Spleen (tissue), 11 donors: ENCODE data around the gene CLDN16. TPM values are rescaled to one million over a fixed set of nuclear protein-coding genes. Genes with fewer than 3 reads are reported as not detected.

ENCODE experiments used
- DNase-seq: peaks from one replicate; pipeline ENCODE4 v3.0.0-alpha.2; 2020
- H3K27ac ChIP-seq, 8 donors: fragments of 200-600 bp; sonication (generic) in 7 of 8; 1 replicate in 4 of 8; 2 replicates in 4 of 8; pipeline versions ENCODE4 v1.5.0 to v1.8.0; 2016 to 2021; ENCODE audit warnings: inconsistent platforms in 4 of 8, mild to moderate bottlenecking in 4 of 8, moderate library complexity in 1 of 8
- H3K27me3 ChIP-seq, 7 donors: fragments of 200-600 bp; sonication (generic) in 6 of 7; replicated peaks in 1 of 7; 1 replicate in 4 of 7; 2 replicates in 3 of 7; pipeline versions ENCODE4 v1.5.0 to v1.8.0; 2016 to 2021; ENCODE audit warnings: inconsistent platforms in 3 of 7, mild to moderate bottlenecking in 1 of 7
- H3K36me3 ChIP-seq, 6 donors: fragments of 200-600 bp; sonication (generic) in 5 of 6; 1 replicate in 4 of 6; 2 replicates in 2 of 6; pipeline versions ENCODE4 v1.5.0 to v1.8.0; 2016 to 2021; ENCODE audit warnings: inconsistent platforms in 2 of 6
- H3K4me1 ChIP-seq, 6 donors: fragments of 200-600 bp; sonication (generic) in 5 of 6; 1 replicate in 3 of 6; 2 replicates in 3 of 6; pipeline versions ENCODE4 v1.5.0 to v1.8.0; 2016 to 2021; ENCODE audit warnings: inconsistent platforms in 3 of 6
- H3K4me3 ChIP-seq, 8 donors: fragments of 200-600 bp; sonication (generic) in 7 of 8; 1 replicate in 4 of 8; 2 replicates in 4 of 8; pipeline versions ENCODE4 v1.5.0 to v1.8.0; 2016 to 2021; ENCODE audit warnings: inconsistent platforms in 4 of 8, mild to moderate bottlenecking in 4 of 8, moderate library complexity in 2 of 8
- H3K9me3 ChIP-seq, 8 donors: fragments of 200-600 bp; sonication (generic) in 7 of 8; 1 replicate in 4 of 8; 2 replicates in 4 of 8; pipeline versions ENCODE4 v1.5.0 to v1.8.0; 2016 to 2021; ENCODE audit warnings: inconsistent platforms in 4 of 8
- CTCF ChIP-seq, 11 experiments: fragments of 200-600 bp in 7 of 11; fragments of 450-650 bp in 4 of 11; sonication (generic) in 4 of 11; IDR thresholded peaks in 8 of 11; conservative IDR thresholded peaks in 3 of 11; 1 replicate in 7 of 11; 2 replicates in 4 of 11; pipeline versions ENCODE4 v1.4.0 to v1.8.0; 2016 to 2021; ENCODE audit warnings: antibody characterized with exemption in 11 of 11, inconsistent platforms in 4 of 11, mild to moderate bottlenecking in 1 of 11
- POLR2A ChIP-seq, 3 donors: fragments of 450-650 bp; IDR thresholded peaks; one replicate each; pipeline ENCODE4 v1.5.1; 2017; ENCODE audit warnings: antibody characterized with exemption in 3 of 3, mild to moderate bottlenecking in 1 of 3
- POLR2AphosphoS5 ChIP-seq, 3 donors: sonication (generic); formaldehyde crosslinking; IDR thresholded peaks; one replicate each; pipeline ENCODE4 v1.5.1; 2017; ENCODE audit warnings: antibody characterized with exemption in 3 of 3
- whole genome bisulfite sequencing, 5 donors: extraction: QIAGEN DNeasy Blood & Tissue Kit in 3 of 5; methylation state at CpG; one replicate each; pipeline versions ENCODE4 v1.1.5 to v1.1.7; 2013 to 2018; 5-methylcytosine and 5-hydroxymethylcytosine counted together
- intact Hi-C: fragments of 100-400 bp; cut with DNase I; formaldehyde crosslinking; loops from one replicate; pipeline ENCODE4 v1.15.0; 2023; ENCODE audit warnings: low total_unique reads
- polyA plus RNA-seq, 3 donors: library from polyadenylated mRNA; stranded (reverse); fragments of 200-250 nt; gene quantifications; one replicate each; pipeline ENCODE4 v1.2.1, GENCODE V29; 2013
- total RNA-seq, 7 donors: library from RNA; depleted of rRNA in 3 of 7; stranded (reverse); fragments of >200 nt in 3 of 7; fragmentation: NEBNext Ultra II Directional in 4 of 7; extraction: Animal tissue kit (Norgen Biotek cat#: 25700) in 4 of 7; gene quantifications; one replicate each; pipeline versions ENCODE4 v1.1.0 to v1.2.1, GENCODE V29; 2016 to 2021
- donor health status: healthy with polysubstance abuse.
- donor health status: DM: no; HTN: no; CAD: no; lungs with moderate emphysema.
- donor health status: DM: no; HTN: no; CAD: no.
- donor health status: Bipolar disorder and iron deficiency.
- donor health status: healthy.
- donor health status: DM: no; HTN: no; CAD: no.
- donor health status: DM: yes; HTN: yes; CAD: no.

Gene CLDN16
- total and polyA plus RNA-seq, 10 donors: 0.06 to 0.08 (median 0.07) TPM; not detected in 7

- no peak for TF ChIP-seq CTCF (IDR thresholded peaks at IDR 0.05 in 8 of 11, conservative IDR thresholded peaks at IDR 0.05 in 3 of 11)
- no peak for TF ChIP-seq POLR2A (IDR thresholded peaks at IDR 0.05)
- TF ChIP-seq POLR2AphosphoS5 (IDR thresholded peaks at IDR 0.05): no peak
- Histone ChIP-seq H3K4me1 (peaks cover 0 to 10% (median 2%) of the 10 kb centered on the region in 6 donors), H3K4me3 (no peak overlapping the region), H3K9me3 (no peaks in the 10 kb centered on the region), H3K27ac (no peak overlapping the region), H3K27me3 (no peaks in the 10 kb centered on the region), H3K36me3 (no peaks in the 10 kb centered on the region)
- no peak for DNase-seq
- 94 to 100% (median 98%) methylated on average over 1 of the region's 1 CpG for WGBS, 5 donors
- intact Hi-C loops: no loop called here
These were observed 54.3 kb downstream of the CLDN16 start for GRCh38 chr3:190442240-190442639.

- H3K27me3 ChIP-seq: no peaks in the 10 kb centered on the region
- WGBS, 5 donors: 78 to 90% (median 80%) methylated on average over 3 of the region's 3 CpGs
- TF ChIP-seq POLR2A (IDR thresholded peaks at IDR 0.05) (no peak), POLR2AphosphoS5 (IDR thresholded peaks at IDR 0.05) (no peak), CTCF (IDR thresholded peaks at IDR 0.05 in 8 of 11, conservative IDR thresholded peaks at IDR 0.05 in 3 of 11) (no peak)
- H3K27ac ChIP-seq: no peak overlapping the region
- intact Hi-C loops: no loop called here
- H3K9me3 ChIP-seq: no peaks in the 10 kb centered on the region
- H3K4me3 ChIP-seq: no peak overlapping the region
- peaks cover 0 to 10% (median 2%) of the 10 kb centered on the region in 6 donors for H3K4me1 ChIP-seq
- no peaks in the 10 kb centered on the region for H3K36me3 ChIP-seq
- DNase-seq: no peak
These were observed 55.3 kb downstream of the CLDN16 start for GRCh38 chr3:190443257-190443656.

GRCh38 chr3:190444006-190444405, 56.0 kb downstream of the CLDN16 start:
- no peak for DNase-seq
- Histone ChIP-seq H3K4me3 (no peak overlapping the region), H3K27me3 (no peaks in the 10 kb centered on the region), H3K27ac (no peak overlapping the region), H3K36me3 (no peaks in the 10 kb centered on the region), H3K4me1 (peaks cover 0 to 10% (median 2%) of the 10 kb centered on the region in 6 donors), H3K9me3 (no peaks in the 10 kb centered on the region)
- TF ChIP-seq CTCF (IDR thresholded peaks at IDR 0.05 in 8 of 11, conservative IDR thresholded peaks at IDR 0.05 in 3 of 11) (no peak), POLR2AphosphoS5 (IDR thresholded peaks at IDR 0.05) (no peak), POLR2A (IDR thresholded peaks at IDR 0.05) (no peak)
- 70 to 90% (median 73%) methylated on average over 6 of the region's 6 CpGs for WGBS, 5 donors
- intact Hi-C loops: no loop called here

GRCh38 chr3:190444576-190445145, 56.7 kb downstream of the CLDN16 start:
- no peak for DNase-seq
- peaks cover 0 to 10% (median 2%) of the 10 kb centered on the region in 6 donors for H3K4me1 ChIP-seq
- no peaks in the 10 kb centered on the region for H3K9me3 ChIP-seq
- TF ChIP-seq POLR2AphosphoS5 (IDR thresholded peaks at IDR 0.05) (no peak), POLR2A (IDR thresholded peaks at IDR 0.05) (no peak), CTCF (IDR thresholded peaks at IDR 0.05 in 8 of 11, conservative IDR thresholded peaks at IDR 0.05 in 3 of 11) (no peak)
- WGBS, 5 donors: 85 to 98% (median 92%) methylated on average over 3 of the region's 3 CpGs
- no peaks in the 10 kb centered on the region for H3K27me3 ChIP-seq
- no peak overlapping the region for H3K4me3 ChIP-seq
- intact Hi-C loops: no loop called here
- H3K36me3 ChIP-seq: no peaks in the 10 kb centered on the region
- no peak overlapping the region for H3K27ac ChIP-seq
